HCT116 (cell line): ENCODE data around the gene OSBPL10. TPM values are rescaled to one million over a fixed set of nuclear protein-coding genes. Genes with fewer than 3 reads are reported as not detected.

Experiments used
- ATAC-seq: fragments of 200-7000 bp; cut with Tn5 transposase; 2 replicates; pipeline ENCODE4 v1.9.1; 2020; ENCODE audit warnings: mild to moderate bottlenecking, moderate library complexity
- BruUV-seq: library from RNA; stranded (reverse); fragments of 400-500 nt; replicated peaks from 2 replicates; lab custom pipeline; 2021; lab: Mats Ljungman, UMichigan
- CTCF ChIA-PET: fragments of 300-600 bp; sonication (Branson Sonifier 250); formaldehyde crosslinking; loops from one replicate; lab custom pipeline; 2021; ENCODE audit warnings: antibody characterized with exemption; lab: Charles Lee
- POLR2A ChIA-PET: fragments of 300-600, 350-600 bp; sonication (Branson Sonifier 250); formaldehyde crosslinking; loops from one replicate; lab custom pipeline; 2021; ENCODE audit warnings: antibody characterized with exemption; lab: Charles Lee
- RAD21 ChIA-PET, 2 experiments: fragments of 300-600 bp; sonication (Branson Sonifier 250); formaldehyde crosslinking; loops; one replicate each; lab custom pipeline; 2023; ENCODE audit warnings: low total read pairs in 2 of 2; ENCODE audit not compliant: uncharacterized antibody in 2 of 2, unreplicated experiment in 2 of 2, low non-redundant PET in 1 of 2; lab: Charles Lee
- DNase-seq: peaks from one replicate; pipeline ENCODE4 v3.0.0-alpha.2; 2010; ENCODE audit warnings: low read depth, low spot score
- H2AFZ ChIP-seq: fragments of 200-600 bp; shearing (Covaris generic), sonication (generic); 2 replicates; pipeline ENCODE4 v1.6.1; 2017; ENCODE audit warnings: low read depth, mixed run types, mixed read lengths, antibody characterized with exemption, low read length; ENCODE audit not compliant: poor library complexity, severe bottlenecking
- H3K27ac ChIP-seq: 2 replicates; pipeline ENCODE4 v1.5.1; 2012; ENCODE audit warnings: low read depth, low read length
- H3K27me3 ChIP-seq: fragments of 200-600 bp; sonication (generic); 2 replicates; pipeline ENCODE4 v1.6.1; 2016; ENCODE audit warnings: mixed run types, low read length, mixed read lengths; ENCODE audit not compliant: insufficient read depth
- H3K36me3 ChIP-seq, 2 experiments: fragments of 200-500 bp in 1 of 2; fragments of 200-600 bp in 1 of 2; sonication (Bioruptor generic) in 1 of 2; sonication (generic) in 1 of 2; 2 replicates each; pipeline versions ENCODE4 v1.5.1 to v1.6.1; 2014 to 2016; ENCODE audit warnings: low read length in 2 of 2, inconsistent platforms in 1 of 2, mixed read lengths in 1 of 2, mixed run types in 1 of 2; ENCODE audit not compliant: insufficient read depth in 2 of 2, control insufficient read depth in 1 of 2
- H3K4me1 ChIP-seq, 2 experiments: fragments of 200-600 bp in 1 of 2; sonication (generic) in 1 of 2; 2 replicates each; pipeline versions ENCODE4 v1.5.1 to v1.6.1; 2012 to 2017; ENCODE audit warnings: low read length in 2 of 2, inconsistent platforms in 1 of 2, mild to moderate bottlenecking in 1 of 2, mixed read lengths in 1 of 2, mixed run types in 1 of 2, moderate library complexity in 1 of 2; ENCODE audit not compliant: insufficient read depth in 2 of 2, control insufficient read depth in 1 of 2
- H3K4me2 ChIP-seq: fragments of 200-600 bp; sonication (generic); 2 replicates; pipeline ENCODE4 v1.6.1; 2017; ENCODE audit warnings: mixed run types, low read length, mixed read lengths
- H3K4me3 ChIP-seq, 2 experiments: fragments of 200-600 bp in 1 of 2; sonication (generic) in 1 of 2; replicated peaks in 1 of 2; 2 replicates each; pipeline ENCODE4 v1.5.1; 2011 to 2016; ENCODE audit warnings: low read length in 2 of 2, control low read depth in 1 of 2, low read depth in 1 of 2, mild to moderate bottlenecking in 1 of 2, mixed read lengths in 1 of 2, mixed run types in 1 of 2
- H3K79me2 ChIP-seq: fragments of 200-600 bp; sonication (generic); 2 replicates; pipeline ENCODE4 v1.6.1; 2017; ENCODE audit warnings: mild to moderate bottlenecking, mixed run types, low read length, moderate library complexity, mixed read lengths; ENCODE audit not compliant: insufficient read depth
- H3K9ac ChIP-seq: fragments of 200-600 bp; sonication (generic); 2 replicates; pipeline ENCODE4 v1.6.1; 2016; ENCODE audit warnings: low read length, mixed read lengths
- H3K9me2 ChIP-seq: fragments of 200-600 bp; sonication (generic), shearing (Covaris generic); 2 replicates; pipeline ENCODE4 v1.6.1; 2017; ENCODE audit warnings: mixed run types, mild to moderate bottlenecking, moderate library complexity; ENCODE audit not compliant: insufficient read depth
- H3K9me3 ChIP-seq, 2 experiments: fragments of 200-500 bp in 1 of 2; fragments of 200-600 bp in 1 of 2; sonication (Bioruptor generic) in 1 of 2; sonication (generic) in 1 of 2; 2 replicates each; pipeline ENCODE4 v1.6.1; 2014 to 2017; ENCODE audit warnings: low read length in 2 of 2, mixed read lengths in 2 of 2, inconsistent platforms in 1 of 2, low read depth in 1 of 2, mild to moderate bottlenecking in 1 of 2, mixed run types in 1 of 2, moderate library complexity in 1 of 2; ENCODE audit not compliant: control insufficient read depth in 1 of 2, insufficient read depth in 1 of 2
- H4K20me1 ChIP-seq: fragments of 200-600 bp; sonication (generic), shearing (Covaris generic); 2 replicates; pipeline ENCODE4 v1.6.1; 2017; ENCODE audit warnings: mixed run types, mild to moderate bottlenecking, moderate library complexity; ENCODE audit not compliant: insufficient read depth
- ATF3 ChIP-seq: IDR thresholded peaks from 2 replicates; pipeline ENCODE4 v1.6.1; 2012
- CEBPB ChIP-seq: IDR thresholded peaks from 2 replicates; pipeline ENCODE4 v1.6.1; 2012; ENCODE audit warnings: low read depth
- CTCF ChIP-seq, 3 experiments: fragments of 200-600 bp in 1 of 3; sonication (generic) in 1 of 3; IDR thresholded peaks in 2 of 3; conservative IDR thresholded peaks in 1 of 3; 2 replicates each; pipeline ENCODE4 v1.5.1; 2012 to 2017; ENCODE audit warnings: low read depth in 2 of 3, low read length in 2 of 3, antibody characterized with exemption in 1 of 3, borderline replicate concordance in 1 of 3, control low read depth in 1 of 3, mild to moderate bottlenecking in 1 of 3, mixed read lengths in 1 of 3, mixed run types in 1 of 3, moderate library complexity in 1 of 3; ENCODE audit not compliant: insufficient read depth in 1 of 3
- EGR1 ChIP-seq: IDR thresholded peaks from 2 replicates; pipeline ENCODE4 v1.6.1; 2012; ENCODE audit warnings: low read depth
- ELF1 ChIP-seq: IDR thresholded peaks from 2 replicates; pipeline ENCODE4 v1.6.1; 2012; ENCODE audit warnings: low read depth, borderline replicate concordance
- JUND ChIP-seq: IDR thresholded peaks from 2 replicates; pipeline ENCODE4 v1.6.1; 2012
- MAX ChIP-seq: IDR thresholded peaks from 2 replicates; pipeline ENCODE4 v1.6.1; 2012
- POLR2A ChIP-seq: IDR thresholded peaks from 2 replicates; pipeline ENCODE4 v1.7.0; 2011; ENCODE audit warnings: borderline replicate concordance; ENCODE audit not compliant: insufficient read depth, insufficient read length; ENCODE audit errors: extremely low read depth
- POLR2AphosphoS5 ChIP-seq: IDR thresholded peaks from 2 replicates; pipeline ENCODE4 v1.6.1; 2011; ENCODE audit warnings: mild to moderate bottlenecking, low read depth, low read length, moderate library complexity
- REST ChIP-seq: IDR thresholded peaks from 2 replicates; pipeline ENCODE4 v1.6.1; 2012; ENCODE audit warnings: low read depth
- YY1 ChIP-seq: IDR thresholded peaks from 2 replicates; pipeline ENCODE4 v1.6.1; 2011; ENCODE audit warnings: low read length, low read depth, moderate library complexity, mild to moderate bottlenecking; ENCODE audit not compliant: insufficient replicate concordance; ENCODE audit errors: extremely low read depth
- ZBTB33 ChIP-seq: IDR thresholded peaks from 2 replicates; pipeline ENCODE4 v1.6.1; 2011; ENCODE audit warnings: mild to moderate bottlenecking, low read length, moderate library complexity; ENCODE audit not compliant: insufficient replicate concordance; ENCODE audit errors: extremely low read depth
- ZFX ChIP-seq: fragments of 450-650 bp; IDR thresholded peaks from 2 replicates; pipeline ENCODE4 v1.6.1; 2017
- ZNF274 ChIP-seq: fragments of 200-500 bp; sonication (Bioruptor generic); IDR thresholded peaks from 2 replicates; pipeline ENCODE4 v1.6.1; 2014; ENCODE audit warnings: mild to moderate bottlenecking, low read depth, low read length, inconsistent platforms
- intact Hi-C: fragments of 100-400 bp; cut with micrococcal nuclease; formaldehyde crosslinking; loops from 2 replicates; pipeline ENCODE4 v1.10.0; 2022
- total RNA-seq: library from RNA; stranded (reverse); gene quantifications from one replicate; pipeline ENCODE4 v1.2.1, GENCODE V29; 2021; ENCODE audit not compliant: unreplicated experiment

OSBPL10 gene
- total RNA-seq, 1 experiment from 2014 or later: 25.8 TPM

GRCh38 chr3:31918179-31919150 lies 62.6 kb downstream of the OSBPL10 start:
- peaks cover 8 to 16% of the 10 kb centered on the region in 2 experiments; a peak in 2 of 4 replicates for H3K4me1 ChIP-seq
- no peak overlapping the region for H3K27ac ChIP-seq
- no peaks in the 10 kb centered on the region for H3K9me3 ChIP-seq
- no peaks in the 10 kb centered on the region for H3K9me2 ChIP-seq
- ATAC-seq (no peak), DNase-seq (no peak)
- no peak overlapping the region for H3K9ac ChIP-seq
- no peaks in the 10 kb centered on the region for H3K36me3 ChIP-seq
- TF ChIP-seq EGR1 (no peak), POLR2A (no peak), ZBTB33 (no peak), ATF3 (no peak), MAX (no peak), ZFX (no peak), ELF1 (no peak), REST (no peak), JUND (no peak), ZNF274 (no peak), YY1 (no peak), POLR2AphosphoS5 (no peak), CEBPB (no peak), CTCF (IDR thresholded peaks at IDR 0.05 in 2 of 3, conservative IDR thresholded peaks at IDR 0.05 in 1 of 3; ENCODE audit: borderline replicate concordance in 1 of 3, insufficient read depth in 1 of 3, low read depth in 2 of 3, low read length in 2 of 3) (no peak)
- no peaks in the 10 kb centered on the region for H4K20me1 ChIP-seq
- ChIA-PET RAD21 (no interaction called here), POLR2A (no interaction called here), CTCF (no interaction called here)
- H3K4me3 ChIP-seq: no peak overlapping the region
- intact Hi-C loops: no loop called here
- BruUV-seq: no TSS peak
- H3K79me2 ChIP-seq: no peaks in the 10 kb centered on the region
- H3K27me3 ChIP-seq: no peaks in the 10 kb centered on the region
- 0 out of 2 replicates have a peak overlapping the region, but pooled peaks have one; percentile 10 for H3K4me2 ChIP-seq
- no peak overlapping the region for H2AFZ ChIP-seq
